BLaER1 treated with 17β-estradiol and CSF1 and Interleukin-3, amounts not matched to agents 10 nM and 100 nM (cell line): ENCODE results near the gene SYNGR3.

Experiments used
- H3K27ac ChIP-seq, 11 experiments: shearing (Covaris generic); formaldehyde crosslinking; 2 replicates each; pipeline ENCODE4 v1.8.1; 2022
- H3K27me3 ChIP-seq, 11 experiments: shearing (Covaris generic); formaldehyde crosslinking; 2 replicates each; pipeline ENCODE4 v1.8.1; 2022
- H3K36me3 ChIP-seq, 11 experiments: shearing (Covaris generic); formaldehyde crosslinking; 2 replicates each; pipeline ENCODE4 v1.8.1; 2022
- H3K4me1 ChIP-seq, 10 experiments: shearing (Covaris generic); formaldehyde crosslinking; 2 replicates each; pipeline ENCODE4 v1.8.1; 2022
- H3K4me2 ChIP-seq, 11 experiments: shearing (Covaris generic); formaldehyde crosslinking; 2 replicates each; pipeline ENCODE4 v1.8.1; 2022
- H3K4me3 ChIP-seq, 10 experiments: shearing (Covaris generic); formaldehyde crosslinking; 2 replicates each; pipeline ENCODE4 v1.8.1; 2022
- H3K9ac ChIP-seq, 11 experiments: shearing (Covaris generic); formaldehyde crosslinking; 2 replicates each; pipeline ENCODE4 v1.8.1; 2022
- H3K9me3 ChIP-seq, 11 experiments: shearing (Covaris generic); formaldehyde crosslinking; replicated peaks in 1 of 11; 2 replicates each; pipeline ENCODE4 v1.8.1; 2022
- H4K20me1 ChIP-seq, 11 experiments: shearing (Covaris generic); formaldehyde crosslinking; 2 replicates each; pipeline ENCODE4 v1.8.1; 2022
- Cebpa-rat ChIP-seq, 11 experiments: shearing (Covaris generic); IDR thresholded peaks; 2 replicates each; pipeline ENCODE4 v1.8.1; 2022

SYNGR3 gene

DNA sequence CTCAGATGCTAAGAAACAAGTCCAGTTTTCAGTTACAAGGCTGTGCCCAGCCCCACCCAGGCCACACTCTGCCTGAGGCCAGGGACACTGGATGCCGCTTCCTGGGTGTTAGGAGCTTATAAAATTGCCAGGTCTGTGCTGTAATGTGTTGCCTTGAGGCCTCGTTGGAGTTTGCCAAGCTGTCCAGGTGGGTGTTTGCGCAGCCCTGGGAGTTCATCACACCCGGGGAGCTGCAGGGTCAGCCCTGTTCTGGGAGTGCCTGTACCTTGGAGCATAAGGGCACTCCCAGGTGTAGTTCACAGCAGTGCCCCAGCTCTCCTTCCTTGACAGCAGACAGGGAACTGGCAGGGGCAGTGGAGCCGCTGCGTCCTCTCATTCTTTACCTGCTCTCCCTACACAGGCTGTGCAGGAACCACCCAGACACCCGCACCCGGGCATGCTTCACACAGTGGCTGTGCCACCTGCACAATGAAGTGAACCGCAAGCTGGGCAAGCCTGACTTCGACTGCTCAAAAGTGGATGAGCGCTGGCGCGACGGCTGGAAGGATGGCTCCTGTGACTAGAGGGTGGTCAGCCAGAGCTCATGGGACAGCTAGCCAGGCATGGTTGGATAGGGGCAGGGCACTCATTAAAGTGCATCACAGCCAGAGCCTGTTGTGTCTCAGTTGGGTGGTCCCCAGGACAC, 4.2 kb upstream of the SYNGR3 start:
- H3K4me3 ChIP-seq = peak overlapping the region; percentile 71 to 87 (median 81)
- H4K20me1 ChIP-seq = peaks cover 0 to 73% (median 44%) of the 10 kb centered on the region in 11 experiments; a peak in 19 of 22 replicates
- TF ChIP-seq Cebpa-rat (IDR thresholded peaks at IDR 0.05) = no peak
- H3K27me3 ChIP-seq = peaks cover 53 to 72% (median 66%) of the 10 kb centered on the region in 11 experiments
- H3K27ac ChIP-seq = no peak overlapping the region
- H3K4me2 ChIP-seq = peak overlapping the region; percentile 96 to 99 (median 98)
- peaks cover 22 to 36% (median 29%) of the 10 kb centered on the region in 10 experiments for H3K4me1 ChIP-seq
- no peaks in the 10 kb centered on the region for H3K9me3 ChIP-seq
- peaks cover 16 to 23% (median 21%) of the 10 kb centered on the region in 11 experiments for H3K36me3 ChIP-seq
- H3K9ac ChIP-seq = peak overlapping the region; percentile 84 to 94 (median 91); a peak in 20 of 22 replicates

GRCh38 chr16:1987198-1987597, 2.6 kb upstream of the SYNGR3 start:
- peaks cover 35 to 50% (median 42%) of the 10 kb centered on the region in 10 experiments for H3K4me1 ChIP-seq
- no peak overlapping the region for H3K4me3 ChIP-seq
- no peak overlapping the region for H3K4me2 ChIP-seq
- peaks cover 16 to 23% (median 21%) of the 10 kb centered on the region in 11 experiments for H3K36me3 ChIP-seq
- peaks cover 0 to 68% (median 32%) of the 10 kb centered on the region in 11 experiments; a peak in 17 of 22 replicates for H4K20me1 ChIP-seq
- peaks cover 0 to under 1% (median 0%) of the 10 kb centered on the region in 11 experiments; a peak in 2 of 22 replicates for H3K9me3 ChIP-seq
- H3K9ac ChIP-seq = no peak overlapping the region; a peak in 1 of 22 replicates
- no peak for TF ChIP-seq Cebpa-rat (IDR thresholded peaks at IDR 0.05)
- peaks cover 51 to 71% (median 64%) of the 10 kb centered on the region in 11 experiments for H3K27me3 ChIP-seq
- no peak overlapping the region for H3K27ac ChIP-seq

GRCh38 chr16:1990101-1990350, 256 bp downstream of the SYNGR3 start:
- peaks cover 0 to 10% (median 0%) of the 10 kb centered on the region in 11 experiments; a peak in 8 of 22 replicates for H3K9me3 ChIP-seq
- peaks cover 0 to 51% (median 18%) of the 10 kb centered on the region in 11 experiments; a peak in 15 of 22 replicates for H4K20me1 ChIP-seq
- H3K4me3 ChIP-seq = peak overlapping the region in 1 of 10 experiments; percentile 18; a peak in 1 of 20 replicates
- no peak for TF ChIP-seq Cebpa-rat (IDR thresholded peaks at IDR 0.05)
- peaks cover 30 to 57% (median 46%) of the 10 kb centered on the region in 10 experiments for H3K4me1 ChIP-seq
- H3K27ac ChIP-seq = no peak overlapping the region
- peaks cover 40 to 56% (median 53%) of the 10 kb centered on the region in 11 experiments for H3K27me3 ChIP-seq
- no peak overlapping the region for H3K9ac ChIP-seq
- H3K36me3 ChIP-seq = peaks cover 16 to 24% (median 21%) of the 10 kb centered on the region in 11 experiments
- peak overlapping the region in 9 of 11 experiments; percentile 26 to 83 (median 75); a peak in 7 of 22 replicates for H3K4me2 ChIP-seq

- no peak overlapping the region; a peak in 2 of 22 replicates for H3K9ac ChIP-seq
Measured at GRCh38 chr16:1990351-1991134, 773 bp downstream of the SYNGR3 start.

DNA sequence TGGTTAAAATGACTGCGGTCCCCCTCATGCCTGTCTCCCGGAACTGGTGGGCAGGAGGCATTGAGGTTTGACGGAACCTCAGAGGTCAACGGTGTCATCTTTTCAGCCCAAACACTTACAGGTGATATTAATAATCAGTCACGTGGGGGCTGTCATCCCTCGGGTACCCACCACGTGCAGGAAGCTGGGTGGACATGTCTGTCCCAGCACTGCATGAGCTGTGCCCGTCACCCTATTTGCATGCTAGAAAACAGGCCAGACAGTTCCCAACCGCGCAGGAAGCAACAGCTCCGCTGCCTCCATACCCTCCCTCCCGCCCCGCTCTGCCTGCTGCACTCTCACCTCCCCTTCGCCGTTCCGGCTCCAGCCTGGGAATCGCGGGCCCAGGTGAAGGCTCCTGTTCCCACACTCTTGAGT, 1.4 kb downstream of the SYNGR3 start:
- H3K9ac ChIP-seq = no peak overlapping the region
- no peak overlapping the region for H3K27ac ChIP-seq
- peaks cover 10 to 24% (median 20%) of the 10 kb centered on the region in 11 experiments for H3K36me3 ChIP-seq
- peaks cover 0 to 42% (median 15%) of the 10 kb centered on the region in 11 experiments; a peak in 15 of 22 replicates for H4K20me1 ChIP-seq
- H3K9me3 ChIP-seq = peaks cover 0 to 10% (median 0%) of the 10 kb centered on the region in 11 experiments; a peak in 8 of 22 replicates
- H3K4me2 ChIP-seq = peak overlapping the region; percentile 62 to 83 (median 75)
- TF ChIP-seq Cebpa-rat (IDR thresholded peaks at IDR 0.05) = no peak
- H3K4me3 ChIP-seq = peak overlapping the region in 8 of 10 experiments; percentile 25 to 54 (median 40); a peak in 6 of 20 replicates
- H3K27me3 ChIP-seq = peaks cover 40 to 56% (median 53%) of the 10 kb centered on the region in 11 experiments
- peaks cover 19 to 46% (median 36%) of the 10 kb centered on the region in 10 experiments for H3K4me1 ChIP-seq

More at GRCh38 chr16:1990351-1991134, 773 bp downstream of the SYNGR3 start:
- no peak for TF ChIP-seq Cebpa-rat (IDR thresholded peaks at IDR 0.05)
- H4K20me1 ChIP-seq = peaks cover 0 to 48% (median 18%) of the 10 kb centered on the region in 11 experiments; a peak in 15 of 22 replicates
- H3K9me3 ChIP-seq = peaks cover 0 to 10% (median 0%) of the 10 kb centered on the region in 11 experiments; a peak in 8 of 22 replicates
- H3K27me3 ChIP-seq = peaks cover 40 to 56% (median 53%) of the 10 kb centered on the region in 11 experiments
- H3K27ac ChIP-seq = no peak overlapping the region
- H3K36me3 ChIP-seq = peaks cover 15 to 24% (median 22%) of the 10 kb centered on the region in 11 experiments
- H3K4me2 ChIP-seq = peak overlapping the region; percentile 61 to 83 (median 75)
- H3K4me3 ChIP-seq = peak overlapping the region; percentile 18 to 45 (median 26); a peak in 11 of 20 replicates
- peaks cover 25 to 52% (median 41%) of the 10 kb centered on the region in 10 experiments for H3K4me1 ChIP-seq

GRCh38 chr16:1991588-1991947, 1.8 kb downstream of the SYNGR3 start:
- Histone ChIP-seq H3K27me3 (peaks cover 40 to 56% (median 53%) of the 10 kb centered on the region in 11 experiments), H3K4me2 (peak overlapping the region; percentile 62 to 83 (median 75)), H3K27ac (peak overlapping the region in 6 of 11 experiments; percentile 16 to 50 (median 47); a peak in 7 of 22 replicates), H4K20me1 (peaks cover 0 to 39% (median 18%) of the 10 kb centered on the region in 11 experiments; a peak in 15 of 22 replicates), H3K4me3 (peak overlapping the region; percentile 19 to 54 (median 37); a peak in 13 of 20 replicates), H3K4me1 (peaks cover 17 to 42% (median 35%) of the 10 kb centered on the region in 10 experiments), H3K9ac (peak overlapping the region in 6 of 11 experiments; percentile 30 to 61 (median 42); a peak in 2 of 22 replicates), H3K36me3 (peaks cover 6 to 24% (median 19%) of the 10 kb centered on the region in 11 experiments), H3K9me3 (peaks cover 0 to 10% (median 0%) of the 10 kb centered on the region in 11 experiments; a peak in 8 of 22 replicates)
- TF ChIP-seq Cebpa-rat (IDR thresholded peaks at IDR 0.05) = no peak

- peaks cover 0 to 39% (median 23%) of the 10 kb centered on the region in 11 experiments; a peak in 16 of 22 replicates for H4K20me1 ChIP-seq
- H3K4me1 ChIP-seq = peaks cover 17 to 41% (median 35%) of the 10 kb centered on the region in 10 experiments
- H3K9ac ChIP-seq = peak overlapping the region in 6 of 11 experiments; percentile 30 to 61 (median 42); a peak in 2 of 22 replicates
- peaks cover 7 to 24% (median 20%) of the 10 kb centered on the region in 11 experiments for H3K36me3 ChIP-seq
- H3K4me2 ChIP-seq = peak overlapping the region; percentile 62 to 83 (median 75)
- peaks cover 40 to 56% (median 53%) of the 10 kb centered on the region in 11 experiments for H3K27me3 ChIP-seq
- H3K9me3 ChIP-seq = peaks cover 0 to 10% (median 0%) of the 10 kb centered on the region in 11 experiments; a peak in 8 of 22 replicates
- peak overlapping the region; percentile 19 to 54 (median 37); a peak in 13 of 20 replicates for H3K4me3 ChIP-seq
- H3K27ac ChIP-seq = peak overlapping the region in 6 of 11 experiments; percentile 16 to 50 (median 47); a peak in 7 of 22 replicates
- TF ChIP-seq Cebpa-rat (IDR thresholded peaks at IDR 0.05) = no peak
Measured at GRCh38 chr16:1991948-1992703, 2.4 kb downstream of the SYNGR3 start.
